SK-N-SH (cell line): ENCODE data around the gene FAM83D. TPM values are rescaled to one million over a fixed set of nuclear protein-coding genes. Genes with fewer than 3 reads are reported as not detected.

Experiments
- CTCF ChIA-PET: fragments of 300-600, 350-600 bp; formaldehyde crosslinking; extraction: SDS; loops from one replicate; lab custom pipeline; 2021; lab: Yijun Ruan, JAX
- POLR2A ChIA-PET: fragments of 350-600 bp; sonication (Branson Sonifier 250); formaldehyde crosslinking; extraction: SDS; loops from one replicate; lab custom pipeline; 2020; ENCODE audit warnings: antibody characterized with exemption, inconsistent platforms; lab: Yijun Ruan, JAX
- DNase-seq: peaks from one replicate; pipeline ENCODE4 v3.0.0; 2012
- H2AFZ ChIP-seq: fragments of 200-600 bp; sonication (generic); 2 replicates; pipeline ENCODE4 v1.8.1; 2016; ENCODE audit warnings: antibody characterized with exemption, mild to moderate bottlenecking, low read depth
- H3F3A ChIP-seq: fragments of 200-600 bp; sonication (generic); replicated peaks from 2 replicates; pipeline ENCODE3; 2016; ENCODE audit warnings: antibody characterized with exemption, mild to moderate bottlenecking; ENCODE audit not compliant: insufficient read depth
- H3K27ac ChIP-seq, 2 experiments: fragments of 200-500 bp in 1 of 2; fragments of 200-600 bp in 1 of 2; sonication (Bioruptor generic) in 1 of 2; sonication (generic), shearing (Covaris generic) in 1 of 2; 2 replicates each; pipeline versions ENCODE4 v1.5.1 to v1.6.1; 2014 to 2016; ENCODE audit warnings: low read depth in 2 of 2, inconsistent platforms in 1 of 2, low read length in 1 of 2, mild to moderate bottlenecking in 1 of 2, mixed read lengths in 1 of 2
- H3K27me3 ChIP-seq: fragments of 200-600 bp; sonication (generic), shearing (Covaris generic); 2 replicates; pipeline ENCODE4 v1.6.1; 2016; ENCODE audit warnings: mixed run types; ENCODE audit not compliant: insufficient read depth
- H3K36me3 ChIP-seq, 2 experiments: fragments of 200-500 bp in 1 of 2; fragments of 200-600 bp in 1 of 2; sonication (Bioruptor generic) in 1 of 2; sonication (generic) in 1 of 2; replicated peaks in 1 of 2; 2 replicates each; pipeline versions ENCODE3 to v1.5.1; 2014 to 2016; ENCODE audit warnings: low read length in 1 of 2, mild to moderate bottlenecking in 1 of 2; ENCODE audit not compliant: insufficient read depth in 2 of 2, control insufficient read depth in 1 of 2
- H3K4me1 ChIP-seq, 2 experiments: fragments of 200-500 bp in 1 of 2; fragments of 200-600 bp in 1 of 2; sonication (Bioruptor generic) in 1 of 2; sonication (generic), shearing (Covaris generic) in 1 of 2; 2 replicates each; pipeline versions ENCODE4 v1.5.1 to v1.6.1; 2014 to 2016; ENCODE audit warnings: low read depth in 1 of 2, low read length in 1 of 2, mixed run types in 1 of 2; ENCODE audit not compliant: insufficient read depth in 2 of 2, control insufficient read depth in 1 of 2
- H3K4me2 ChIP-seq: fragments of 200-600 bp; sonication (generic), shearing (Covaris generic); 2 replicates; pipeline ENCODE4 v1.6.1; 2017; ENCODE audit warnings: mixed run types
- H3K4me3 ChIP-seq, 2 experiments: fragments of 200-500 bp in 1 of 2; fragments of 200-600 bp in 1 of 2; sonication (Bioruptor generic) in 1 of 2; sonication (generic), shearing (Covaris generic) in 1 of 2; 2 replicates each; pipeline versions ENCODE4 v1.5.1 to v1.8.1; 2014 to 2016; ENCODE audit warnings: low read depth in 2 of 2, inconsistent platforms in 1 of 2, low read length in 1 of 2, mild to moderate bottlenecking in 1 of 2, mixed read lengths in 1 of 2, moderate library complexity in 1 of 2
- H3K79me2 ChIP-seq: fragments of 200-600 bp; sonication (generic); 2 replicates; pipeline ENCODE4 v1.8.1; 2017; ENCODE audit warnings: mild to moderate bottlenecking; ENCODE audit not compliant: insufficient read depth
- H3K9ac ChIP-seq: fragments of 200-600 bp; sonication (generic); 2 replicates; pipeline ENCODE4 v1.6.1; 2017; ENCODE audit warnings: mixed run types
- H3K9me2 ChIP-seq: fragments of 200-600 bp; sonication (generic); 2 replicates; pipeline ENCODE4 v1.6.1; 2017; ENCODE audit warnings: mixed run types
- H3K9me3 ChIP-seq: fragments of 200-600 bp; sonication (generic); 2 replicates; pipeline ENCODE4 v1.6.1; 2017; ENCODE audit warnings: mixed run types, mild to moderate bottlenecking, moderate library complexity
- H4K20me1 ChIP-seq: fragments of 200-600 bp; sonication (generic); 2 replicates; pipeline ENCODE4 v1.6.1; 2017; ENCODE audit warnings: mild to moderate bottlenecking, mixed run types; ENCODE audit not compliant: insufficient read depth
- ELF1 ChIP-seq: IDR thresholded peaks from 2 replicates; pipeline ENCODE4 v1.4.0; 2012
- EP300 ChIP-seq, 2 experiments: IDR thresholded peaks; 2 replicates each; pipeline versions ENCODE4 v1.4.0 to v1.6.1; 2012; ENCODE audit warnings: borderline replicate concordance in 1 of 2, low read depth in 1 of 2, low read length in 1 of 2
- GATA2 ChIP-seq: sonication (generic); formaldehyde crosslinking; IDR thresholded peaks from 2 replicates; pipeline ENCODE4 v1.5.0; 2020; ENCODE audit warnings: mild to moderate bottlenecking, missing genetic modification reagents
- JUND ChIP-seq: IDR thresholded peaks from 2 replicates; pipeline ENCODE4 v1.4.0; 2012
- NRF1 ChIP-seq: IDR thresholded peaks from 2 replicates; pipeline ENCODE4 v1.6.1; 2012; ENCODE audit warnings: low read depth, mild to moderate bottlenecking, low read length
- RCOR1 ChIP-seq: fragments of 150-350 bp; IDR thresholded peaks from 2 replicates; pipeline ENCODE4 v1.6.1; 2017; ENCODE audit warnings: antibody characterized with exemption, low read length
- RFX5 ChIP-seq: IDR thresholded peaks from 2 replicates; pipeline ENCODE4 v1.6.1; 2012; ENCODE audit warnings: mild to moderate bottlenecking, improper control_type of control experiment, low read length
- RXRA ChIP-seq: IDR thresholded peaks from 2 replicates; pipeline ENCODE4 v1.4.0; 2012; ENCODE audit warnings: low read depth, mild to moderate bottlenecking, borderline replicate concordance
- SIN3A ChIP-seq: IDR thresholded peaks from 2 replicates; pipeline ENCODE4 v1.6.1; 2012; ENCODE audit warnings: low read depth, mild to moderate bottlenecking, low read length, moderate library complexity, borderline replicate concordance
- TAF1 ChIP-seq: IDR thresholded peaks from 2 replicates; pipeline ENCODE4 v1.6.1; 2012; ENCODE audit warnings: low read depth, mild to moderate bottlenecking, low read length, moderate library complexity, borderline replicate concordance
- TCF12 ChIP-seq: IDR thresholded peaks from 2 replicates; pipeline ENCODE4 v1.4.0; 2012
- WGBS: methylation state at CpG from one replicate; pipeline ENCODE4 v1.1.6; 2017; ENCODE audit warnings: low lambda C conversion rate; 5-methylcytosine and 5-hydroxymethylcytosine counted together
- polyA plus RNA-seq, 3 experiments: library from polyadenylated mRNA; depleted of rRNA; stranded (reverse); fragments of >200 nt; gene quantifications; 2 replicates each; pipeline ENCODE4 v1.2.3, GENCODE V29; 2012
- TF ChIP-seq, protein P1 (sequence below): IDR thresholded peaks from 2 replicates; pipeline ENCODE4 v1.4.0; 2012; ENCODE audit warnings: low read depth, borderline replicate concordance

Gene FAM83D
- polyA plus RNA-seq, 1 of the 3 experiments (the other 2 are of a cell fraction), result 21.5 TPM

- Histone ChIP-seq H3K4me3 (no peak overlapping the region), H3K4me1 (peaks cover 0 to 5% of the 10 kb centered on the region in 2 experiments; a peak in 1 of 4 replicates), H3K9me2 (no peaks in the 10 kb centered on the region), H3F3A (no peaks in the 10 kb centered on the region), H3K27ac (no peak overlapping the region), H3K36me3 (peaks cover 0 to 4% of the 10 kb centered on the region in 2 experiments), H2AFZ (no peak overlapping the region), H3K9me3 (no peaks in the 10 kb centered on the region), H3K9ac (no peak overlapping the region), H3K79me2 (no peaks in the 10 kb centered on the region), H4K20me1 (no peaks in the 10 kb centered on the region), H3K27me3 (peaks cover 17% of the 10 kb centered on the region; the same call in 1 of the 2 replicates), H3K4me2 (no peak overlapping the region)
- ChIA-PET CTCF (interaction anchor here (0.7 to 1.5 kb wide), 4 partner anchors 10 to 253 kb away, joined by 3 to 5 read pairs (median 4); no protein-coding TSS in a partner anchor), POLR2A (no interaction called here)
- no peak for DNase-seq
- TF ChIP-seq NRF1, result no peak
- TF ChIP-seq ELF1, result no peak
- TF ChIP-seq TCF12, result no peak
- TF ChIP-seq GATA2 (CRISPR knock-in tag), result no peak
- TF ChIP-seq EP300 (IDR thresholded peaks at IDR 0.05; ENCODE audit: borderline replicate concordance in 1 of 2, low read depth in 1 of 2, low read length in 1 of 2), result no peak
- WGBS, result 79% methylated on average over 6 of the region's 8 CpGs
Observed at GRCh38 chr20:38902601-38903000, 23.6 kb upstream of the FAM83D start.

GRCh38 chr20:38903335-38903734, 22.9 kb upstream of the FAM83D start:
- POLR2A ChIA-PET, result no interaction called here
- Histone ChIP-seq H3K36me3 (peaks cover 0 to 4% of the 10 kb centered on the region in 2 experiments), H3K27me3 (peaks cover 17% of the 10 kb centered on the region; the same call in 1 of the 2 replicates), H3K79me2 (no peaks in the 10 kb centered on the region), H3K4me2 (no peak overlapping the region), H3K4me1 (peaks cover 0 to 5% of the 10 kb centered on the region in 2 experiments; a peak in 1 of 4 replicates), H3K4me3 (no peak overlapping the region), H4K20me1 (no peaks in the 10 kb centered on the region), H3F3A (no peaks in the 10 kb centered on the region), H3K27ac (no peak overlapping the region), H3K9me3 (no peaks in the 10 kb centered on the region), H3K9ac (no peak overlapping the region), H2AFZ (no peak overlapping the region), H3K9me2 (no peaks in the 10 kb centered on the region)
- CTCF ChIA-PET, result interaction anchor here (0.7 to 2.5 kb wide), 7 partner anchors 8 to 254 kb away, joined by 3 to 6 read pairs (median 3); partner anchors contain the start of gene FAM83D
- no peak for DNase-seq
- 16% methylated on average over 5 of the region's 5 CpGs for WGBS
- TF ChIP-seq RFX5, result no peak
- TF ChIP-seq RCOR1, result no peak
- TF ChIP-seq, protein P1, sequence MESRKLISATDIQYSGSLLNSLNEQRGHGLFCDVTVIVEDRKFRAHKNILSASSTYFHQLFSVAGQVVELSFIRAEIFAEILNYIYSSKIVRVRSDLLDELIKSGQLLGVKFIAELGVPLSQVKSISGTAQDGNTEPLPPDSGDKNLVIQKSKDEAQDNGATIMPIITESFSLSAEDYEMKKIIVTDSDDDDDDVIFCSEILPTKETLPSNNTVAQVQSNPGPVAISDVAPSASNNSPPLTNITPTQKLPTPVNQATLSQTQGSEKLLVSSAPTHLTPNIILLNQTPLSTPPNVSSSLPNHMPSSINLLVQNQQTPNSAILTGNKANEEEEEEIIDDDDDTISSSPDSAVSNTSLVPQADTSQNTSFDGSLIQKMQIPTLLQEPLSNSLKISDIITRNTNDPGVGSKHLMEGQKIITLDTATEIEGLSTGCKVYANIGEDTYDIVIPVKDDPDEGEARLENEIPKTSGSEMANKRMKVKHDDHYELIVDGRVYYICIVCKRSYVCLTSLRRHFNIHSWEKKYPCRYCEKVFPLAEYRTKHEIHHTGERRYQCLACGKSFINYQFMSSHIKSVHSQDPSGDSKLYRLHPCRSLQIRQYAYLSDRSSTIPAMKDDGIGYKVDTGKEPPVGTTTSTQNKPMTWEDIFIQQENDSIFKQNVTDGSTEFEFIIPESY, result no peak
- no peak for TF ChIP-seq JUND
- no peak for TF ChIP-seq TAF1
- TF ChIP-seq TCF12, result no peak
- no peak for TF ChIP-seq NRF1
- TF ChIP-seq RXRA, result no peak
- TF ChIP-seq SIN3A, result no peak
